PFSK-1 (cell line): ENCODE measurements around the gene FAM222B.

Experiments used
- FOXP2 ChIP-seq: optimal IDR thresholded peaks from 2 replicates; pipeline ENCODE3; 2011; ENCODE audit warnings: borderline replicate concordance, control low read depth, inconsistent platforms; ENCODE audit not compliant: insufficient read depth; ENCODE audit errors: extremely low read length, extremely low read depth
- POLR2AphosphoS5 ChIP-seq: IDR thresholded peaks from 2 replicates; pipeline ENCODE4 v1.6.1; 2012; ENCODE audit warnings: low read depth, mild to moderate bottlenecking, control low read depth, low read length, moderate library complexity
- REST ChIP-seq, 2 experiments: IDR thresholded peaks; 2 replicates each; pipeline versions ENCODE4 v1.6.1 to v1.8.0; 2011 to 2012; ENCODE audit warnings: low read depth in 2 of 2, low read length in 2 of 2, control low read depth in 1 of 2, inconsistent platforms in 1 of 2, mild to moderate bottlenecking in 1 of 2, moderate library complexity in 1 of 2; ENCODE audit not compliant: insufficient read depth in 1 of 2
- SIN3A ChIP-seq: IDR thresholded peaks from 2 replicates; pipeline ENCODE4 v1.6.1; 2012; ENCODE audit warnings: mild to moderate bottlenecking, low read length, moderate library complexity, borderline replicate concordance; ENCODE audit not compliant: insufficient read depth
- TAF1 ChIP-seq: IDR thresholded peaks from 2 replicates; pipeline ENCODE4 v1.6.1; 2012; ENCODE audit warnings: low read length, control low read depth, borderline replicate concordance; ENCODE audit not compliant: insufficient read depth

FAM222B gene

GRCh38 chr17:28716740-28717577 is 125.6 kb downstream of the FAM222B start:
- TF ChIP-seq REST (IDR thresholded peaks at IDR 0.05; ENCODE audit: insufficient read depth in 1 of 2, low read depth in 2 of 2, low read length in 2 of 2) (no peak), FOXP2 (no peak), POLR2AphosphoS5 (no peak), SIN3A (no peak), TAF1 (no peak)

GRCh38 chr17:28715217-28715616 is 127.4 kb downstream of the FAM222B start:
- TF ChIP-seq POLR2AphosphoS5 (no peak), REST (IDR thresholded peaks at IDR 0.05; ENCODE audit: insufficient read depth in 1 of 2, low read depth in 2 of 2, low read length in 2 of 2) (no peak), SIN3A (no peak), TAF1 (no peak), FOXP2 (no peak)

GRCh38 chr17:28714281-28714680 is 128.3 kb downstream of the FAM222B start:
- TF ChIP-seq FOXP2 (no peak), POLR2AphosphoS5 (no peak), SIN3A (no peak), TAF1 (no peak), REST (IDR thresholded peaks at IDR 0.05; ENCODE audit: insufficient read depth in 1 of 2, low read depth in 2 of 2, low read length in 2 of 2) (no peak)

GRCh38 chr17:28712705-28713415 is 129.7 kb downstream of the FAM222B start:
- TF ChIP-seq SIN3A (no peak), FOXP2 (no peak), POLR2AphosphoS5 (no peak), REST (IDR thresholded peaks at IDR 0.05; ENCODE audit: insufficient read depth in 1 of 2, low read depth in 2 of 2, low read length in 2 of 2) (no peak), TAF1 (no peak)
